ENCODE data around the gene UBAP2.

UBAP2 gene

DNA sequence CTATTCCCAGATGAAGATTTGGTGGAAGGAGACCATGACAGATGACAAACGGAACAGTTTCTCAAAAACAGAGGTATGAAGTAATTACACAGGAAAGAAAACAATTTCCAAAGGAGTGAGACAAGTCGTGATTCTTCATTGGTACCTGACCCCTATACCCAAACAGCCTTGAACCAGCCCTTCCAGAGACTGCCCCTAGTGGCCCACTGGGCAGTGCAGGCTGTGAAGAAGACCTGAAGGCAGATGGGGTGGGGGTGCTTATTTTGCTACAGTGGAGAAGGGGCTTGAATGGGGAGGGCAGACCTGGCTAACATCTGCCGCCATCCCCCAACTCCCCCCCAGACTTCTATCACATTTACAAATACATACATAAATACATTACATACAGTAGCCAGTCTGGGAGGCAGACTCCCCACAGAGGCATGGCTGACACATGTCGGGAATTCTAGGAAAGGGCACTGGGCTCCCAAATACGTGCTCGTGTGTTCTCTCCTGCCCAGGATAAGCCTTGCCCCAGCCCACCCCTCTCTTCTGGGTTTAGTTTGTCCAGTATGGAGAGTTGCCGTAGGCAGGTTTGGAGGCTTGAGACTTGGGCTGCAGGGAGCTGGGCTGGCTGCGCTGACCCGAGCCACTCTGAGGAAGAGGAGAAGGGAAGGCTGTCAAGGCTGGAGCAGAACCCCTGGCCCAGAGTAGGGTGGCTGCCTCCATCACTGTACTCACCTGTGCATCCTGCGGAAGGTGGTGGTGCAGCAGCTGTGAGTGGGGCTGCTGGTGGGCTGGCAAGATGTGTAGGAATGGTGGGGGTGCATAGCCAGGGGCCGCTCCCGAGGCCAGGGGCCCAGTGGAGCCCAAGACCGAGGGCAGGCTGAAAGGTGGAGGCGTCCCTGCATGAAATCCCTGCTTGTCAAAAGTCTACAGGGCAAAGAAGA lies 126.5 kb downstream of the UBAP2 start:
- DNase-seq (ENCODE audit: low read depth) = no peak

DNA sequence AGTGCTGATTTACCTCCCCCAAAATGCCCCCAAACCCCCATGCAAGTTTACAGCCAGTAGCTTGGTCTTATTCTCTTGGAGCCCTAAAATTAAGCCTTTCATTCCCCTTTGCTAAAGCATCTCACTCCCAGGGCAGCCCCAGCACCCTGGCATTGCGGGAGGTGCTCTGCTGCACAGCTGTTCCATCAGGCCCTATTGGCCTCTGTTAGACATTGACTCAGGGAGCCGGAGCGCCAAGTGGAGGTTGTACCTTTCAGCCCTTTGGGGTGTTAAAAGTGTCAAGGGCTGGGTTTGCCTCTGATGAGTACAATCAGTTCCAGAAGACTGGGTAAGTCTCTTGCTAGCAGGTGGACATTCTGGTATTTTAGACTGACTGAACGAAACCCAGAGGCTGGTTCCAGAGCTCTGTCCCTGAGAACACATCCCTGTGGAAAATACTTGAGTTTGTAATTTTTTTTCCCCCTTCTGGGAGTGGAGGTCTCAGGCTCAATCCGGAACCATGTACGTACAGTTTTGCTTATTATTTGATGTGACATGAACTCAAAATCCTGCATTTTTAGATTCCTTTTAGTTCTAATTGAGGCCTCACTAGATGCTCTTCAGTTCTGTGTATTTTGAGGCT lies 129.3 kb downstream of the UBAP2 start:
- no peak for DNase-seq (ENCODE audit: low read depth)

DNA sequence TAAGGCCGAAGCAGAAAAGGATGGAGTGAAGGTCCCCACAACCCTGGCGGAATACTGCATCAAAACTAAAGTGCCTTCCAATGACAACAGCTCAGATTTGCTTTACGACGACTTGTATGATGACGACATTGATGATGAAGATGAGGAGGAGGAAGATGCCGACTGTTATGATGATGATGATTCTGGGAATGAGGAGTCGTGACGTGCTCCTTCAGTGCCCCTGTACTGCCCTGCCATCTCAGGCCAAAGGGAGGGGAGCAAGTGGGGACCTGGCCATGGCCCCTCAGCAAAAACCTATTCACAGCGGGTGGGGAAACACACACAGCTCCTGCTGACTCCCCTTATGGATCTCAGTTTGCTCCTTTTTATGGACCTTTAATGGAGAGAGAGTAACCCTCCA lies 131.7 kb downstream of the UBAP2 start:
- DNase-seq (ENCODE audit: low read depth) = no peak

DNA sequence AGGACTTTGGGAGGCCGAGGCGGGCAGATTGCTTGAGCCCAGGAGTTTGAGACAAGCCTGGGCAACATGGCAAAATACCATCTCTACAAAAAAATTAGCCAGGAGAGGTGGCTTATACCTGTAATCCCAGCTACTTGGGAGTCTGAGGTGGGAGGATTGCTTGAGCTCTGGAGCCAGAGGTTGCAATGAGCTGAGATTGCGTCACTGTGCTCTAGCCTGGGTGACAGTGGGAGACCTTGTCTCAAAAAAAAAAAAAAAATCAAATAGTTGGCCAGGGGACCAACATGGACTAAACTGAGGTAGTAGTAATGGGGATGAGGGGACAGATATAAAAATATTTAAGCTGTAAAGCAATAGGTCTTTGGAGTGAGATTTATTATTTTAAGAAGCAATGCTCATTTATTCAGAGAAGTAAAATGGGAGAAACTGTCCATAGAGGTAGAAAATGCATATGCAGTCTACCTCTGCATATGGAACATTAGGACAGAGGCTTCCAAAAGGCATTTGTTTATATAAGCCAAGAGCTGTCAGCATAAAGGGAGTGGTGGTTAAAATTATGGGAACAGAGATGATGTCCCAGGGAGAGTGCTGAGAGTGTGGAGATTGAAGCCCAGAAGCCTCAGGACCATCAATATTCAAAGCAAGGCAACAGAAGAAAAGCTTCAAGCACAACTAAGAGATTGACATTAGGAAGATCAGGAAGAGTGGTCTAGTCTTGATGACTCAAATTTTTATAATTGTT lies 133.6 kb downstream of the UBAP2 start:
- DNase-seq (ENCODE audit: low read depth) = no peak

DNA sequence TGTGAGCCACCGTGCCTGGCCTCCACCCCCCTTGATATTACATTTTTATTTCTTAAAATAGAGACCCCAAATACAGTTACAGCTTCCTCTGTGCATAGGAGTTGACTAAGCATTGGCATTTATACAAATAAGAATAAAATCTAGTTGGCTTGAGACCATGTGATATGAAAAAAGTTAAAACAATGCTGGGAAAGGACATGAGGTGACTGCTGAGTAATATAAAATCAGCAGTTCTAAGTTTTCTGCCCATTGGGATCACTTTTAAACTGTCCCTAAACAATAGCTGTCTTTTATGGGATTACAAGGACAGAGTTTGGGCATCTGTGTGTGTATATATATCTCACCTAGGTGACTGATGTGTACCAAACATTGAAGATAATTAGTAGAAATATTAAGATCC lies 135.1 kb downstream of the UBAP2 start:
- DNase-seq (ENCODE audit: low read depth) = no peak

DNA sequence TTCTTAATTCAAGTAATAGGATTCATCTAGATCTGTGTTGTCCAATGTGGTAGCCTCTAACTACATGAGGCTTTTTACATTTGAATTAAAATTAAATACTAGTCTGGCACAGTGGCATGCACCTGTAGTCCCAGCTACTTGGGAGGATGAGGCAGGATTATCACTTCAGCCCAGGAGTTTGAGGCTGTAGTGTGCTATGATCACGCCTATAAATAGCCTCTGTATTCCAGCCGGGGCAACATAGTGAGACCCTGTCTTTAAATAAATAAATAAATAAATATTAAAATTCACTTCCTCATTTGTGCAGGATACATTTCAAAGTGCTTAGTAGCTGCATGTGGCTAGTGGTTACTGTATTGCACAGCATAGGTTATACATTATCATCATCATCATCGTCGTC lies 139.9 kb downstream of the UBAP2 start:
- no peak for DNase-seq (ENCODE audit: low read depth)

DNA sequence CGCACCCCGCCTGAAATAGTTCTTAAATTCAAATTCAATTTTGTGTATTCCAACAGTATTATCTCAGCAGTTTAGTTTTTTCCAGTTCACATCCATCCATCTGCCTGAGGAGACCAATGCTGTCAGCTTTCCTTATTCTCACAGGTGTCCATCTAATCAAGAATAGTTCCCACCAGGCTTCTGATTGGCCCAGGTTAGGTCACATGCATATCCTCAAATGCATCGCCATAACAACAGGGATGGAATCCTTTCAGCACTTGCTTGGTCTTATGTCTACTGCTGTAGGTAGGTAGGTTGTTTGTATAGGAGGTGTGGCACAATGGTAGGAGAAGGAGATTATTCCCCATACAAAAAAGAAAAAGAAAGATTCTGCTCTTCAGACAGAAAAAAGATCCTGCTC lies 140.6 kb downstream of the UBAP2 start:
- DNase-seq (ENCODE audit: low read depth) = no peak

DNA sequence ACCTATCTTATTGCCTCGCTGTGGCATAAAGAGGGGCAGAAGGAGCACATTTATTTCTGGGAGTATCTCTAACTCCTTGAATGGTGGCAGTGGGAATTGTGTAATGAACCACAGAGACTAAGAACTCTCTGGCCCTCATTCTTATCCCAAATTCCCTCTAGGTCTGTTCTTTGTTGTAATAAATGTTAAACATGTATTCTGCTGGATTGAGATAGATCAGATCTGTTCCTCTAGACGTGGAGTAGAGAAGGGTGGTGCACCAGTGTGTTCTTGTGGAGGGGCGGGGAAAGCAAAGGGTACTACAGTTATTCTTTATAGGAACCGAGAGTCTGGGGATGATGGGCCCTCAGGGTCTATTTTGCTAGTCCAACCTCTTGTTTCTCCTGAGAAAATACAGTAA lies 141.3 kb downstream of the UBAP2 start:
- DNase-seq (ENCODE audit: low read depth) = no peak

DNA sequence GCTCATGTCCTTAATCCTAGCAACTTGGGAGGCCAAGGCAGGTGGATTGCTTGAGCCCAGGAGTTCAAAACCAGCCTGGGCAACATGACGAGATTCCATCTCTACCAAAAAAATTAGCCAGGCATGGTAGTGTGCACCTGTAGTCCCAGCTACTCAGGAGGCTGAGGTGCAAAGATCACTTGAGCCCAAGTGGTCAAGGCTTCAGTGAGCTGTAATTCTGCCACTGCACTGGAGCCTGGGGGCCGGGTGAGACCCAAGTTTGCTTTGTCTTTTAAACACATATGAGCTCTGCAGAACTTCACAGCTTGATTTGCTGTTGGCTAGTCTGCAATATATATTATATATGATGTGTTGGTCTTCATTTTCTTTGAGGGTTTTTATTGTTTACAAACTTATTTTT lies 141.9 kb downstream of the UBAP2 start:
- DNase-seq (ENCODE audit: low read depth) = no peak

DNA sequence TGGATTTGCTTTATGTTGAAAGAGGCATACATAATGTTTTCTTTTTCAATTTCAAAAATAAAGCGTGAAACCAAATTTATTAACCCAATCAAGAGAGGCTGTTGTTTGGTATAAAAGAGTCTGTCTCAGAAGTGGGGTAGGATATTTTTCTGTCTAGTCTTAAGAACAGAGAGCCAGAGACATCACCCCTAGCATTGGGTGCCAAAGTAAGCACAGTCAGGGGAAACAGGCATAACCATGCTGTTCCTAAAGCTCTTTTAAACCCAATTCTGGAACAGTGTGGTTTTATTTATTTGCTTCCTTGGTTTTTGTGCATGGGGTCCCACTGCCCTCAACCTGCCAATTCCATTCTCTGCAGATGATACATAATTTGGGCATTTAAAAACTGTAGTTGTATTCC lies 143.6 kb downstream of the UBAP2 start:
- DNase-seq (ENCODE audit: low read depth) = no peak

DNA sequence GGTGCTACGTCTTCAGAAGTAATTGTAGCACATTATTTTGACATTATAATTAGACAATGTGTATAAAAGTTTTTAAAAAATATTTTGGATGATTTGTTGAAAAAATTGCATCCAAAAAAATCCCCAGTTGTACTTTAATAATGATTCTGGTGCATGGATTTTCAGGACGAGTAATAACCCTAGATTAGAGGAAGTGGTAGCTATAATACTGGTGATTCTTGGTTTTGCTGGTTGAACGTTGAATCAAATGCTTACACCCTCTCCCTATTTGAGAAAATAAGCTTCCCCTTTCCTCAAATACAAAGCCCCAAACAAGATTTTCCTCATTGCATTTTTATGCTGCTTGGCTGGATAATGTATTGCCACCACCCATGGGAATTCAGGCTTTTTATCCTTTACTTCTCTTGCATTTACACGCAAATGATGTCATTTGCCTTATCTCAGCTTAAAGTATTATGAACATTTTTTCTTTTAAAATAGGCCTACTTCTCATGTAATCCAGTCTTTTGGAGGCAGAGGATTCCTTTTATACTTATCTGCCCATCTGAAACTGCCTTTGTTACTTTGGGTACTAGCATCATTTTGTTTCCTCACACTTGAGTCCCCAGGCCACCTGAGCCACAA lies 145.4 kb downstream of the UBAP2 start:
- DNase-seq (ENCODE audit: low read depth) = no peak

DNA sequence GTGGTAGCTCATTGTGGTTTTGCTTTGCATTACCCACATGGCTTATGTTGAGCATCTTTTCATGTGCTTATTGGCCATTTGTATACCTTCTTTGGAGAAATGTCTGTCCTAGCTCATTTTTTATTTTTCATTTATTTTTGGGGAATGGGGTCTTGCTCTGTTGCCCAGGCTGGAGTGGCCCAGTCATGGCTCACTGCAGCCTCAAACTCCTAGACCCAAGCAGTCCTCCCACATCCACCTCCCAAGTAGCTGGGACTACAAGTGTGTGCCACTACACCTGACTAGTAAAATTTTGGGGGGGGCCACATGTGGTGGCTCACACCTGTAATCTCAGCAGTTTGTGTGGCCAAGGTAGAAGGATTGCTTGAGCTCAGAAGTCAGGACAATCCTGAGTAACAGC lies 154.4 kb downstream of the UBAP2 start:
- no peak for DNase-seq (ENCODE audit: low read depth)

DNA sequence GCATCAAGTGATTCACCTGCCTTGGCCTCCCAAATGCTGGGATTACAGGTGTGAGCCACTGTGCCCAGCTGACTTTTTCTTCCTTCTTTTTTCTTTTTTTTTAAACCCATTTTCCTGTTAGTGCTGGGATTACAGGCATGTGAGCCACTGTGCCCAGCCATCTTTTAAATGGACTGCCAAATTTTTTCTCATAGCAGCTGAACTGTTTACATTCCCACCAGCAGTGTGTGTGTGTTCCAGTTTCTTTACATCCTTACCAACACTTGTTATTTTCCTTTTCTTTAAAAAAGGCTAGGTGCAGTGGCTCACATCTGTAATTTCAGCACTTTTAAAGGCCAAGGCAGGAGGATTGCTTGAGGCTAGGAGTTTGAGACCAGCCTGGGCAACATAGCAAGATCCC lies 154.8 kb downstream of the UBAP2 start:
- DNase-seq (ENCODE audit: low read depth) = no peak

DNA sequence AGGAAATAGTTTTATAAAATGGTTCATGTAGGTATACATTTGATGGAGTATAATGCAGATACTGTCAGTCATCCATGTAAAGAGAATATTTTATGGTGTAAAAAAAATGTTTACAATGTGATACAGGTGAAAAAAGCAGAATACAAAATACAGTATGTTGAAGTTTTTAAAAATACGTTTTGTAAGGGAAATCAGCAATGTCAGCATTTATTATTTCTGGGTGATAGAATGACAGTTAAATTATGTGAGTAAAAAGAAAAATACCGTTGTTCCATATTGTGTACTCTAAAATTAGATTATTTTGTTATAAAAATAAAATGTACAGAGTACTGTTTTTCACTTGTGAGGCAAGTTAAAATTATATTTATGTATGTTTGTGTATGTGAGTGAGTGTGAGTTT lies 162.7 kb downstream of the UBAP2 start:
- no peak for DNase-seq (ENCODE audit: low read depth)

DNA sequence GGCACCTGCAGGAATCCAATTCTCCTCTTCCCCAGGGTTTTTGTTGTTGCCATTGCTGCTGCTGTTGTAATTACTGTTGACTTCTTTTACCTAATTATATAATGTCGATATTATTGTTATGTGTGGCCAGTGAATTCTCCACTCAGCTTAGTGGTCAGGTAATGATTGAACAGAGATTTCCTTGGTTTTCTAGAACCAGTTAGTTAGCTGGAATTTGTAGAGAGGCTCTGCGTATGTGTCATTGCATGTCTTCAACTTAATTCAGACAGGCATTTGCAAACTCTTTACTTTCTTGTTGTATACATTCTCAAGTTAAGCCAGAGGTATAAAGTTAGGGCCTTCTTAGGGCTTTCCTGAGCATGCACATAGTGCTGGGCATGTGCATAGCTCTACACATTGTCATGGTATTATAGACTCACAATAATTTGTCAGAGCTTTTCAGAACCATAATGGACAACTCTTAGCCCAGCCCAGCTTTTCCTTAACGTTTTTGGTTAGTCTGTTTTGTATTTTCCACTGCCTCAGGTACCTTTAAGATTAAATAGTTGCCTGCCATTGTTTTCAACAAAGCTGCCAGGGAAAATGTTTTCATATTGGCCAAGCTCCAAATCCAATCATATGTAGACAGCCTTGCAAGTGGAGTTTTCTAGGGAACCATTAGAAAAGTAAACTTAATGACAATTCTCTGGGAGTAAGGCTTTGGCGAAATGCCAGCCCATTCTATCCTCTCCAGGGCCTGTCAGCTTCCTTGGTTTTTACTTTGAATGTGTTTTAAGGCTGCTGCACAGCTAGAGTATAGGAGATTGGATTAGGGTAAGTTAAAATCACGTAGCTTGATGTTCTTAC lies 163.6 kb downstream of the UBAP2 start:
- peak; percentile 9 for DNase-seq (ENCODE audit: low read depth)

DNA sequence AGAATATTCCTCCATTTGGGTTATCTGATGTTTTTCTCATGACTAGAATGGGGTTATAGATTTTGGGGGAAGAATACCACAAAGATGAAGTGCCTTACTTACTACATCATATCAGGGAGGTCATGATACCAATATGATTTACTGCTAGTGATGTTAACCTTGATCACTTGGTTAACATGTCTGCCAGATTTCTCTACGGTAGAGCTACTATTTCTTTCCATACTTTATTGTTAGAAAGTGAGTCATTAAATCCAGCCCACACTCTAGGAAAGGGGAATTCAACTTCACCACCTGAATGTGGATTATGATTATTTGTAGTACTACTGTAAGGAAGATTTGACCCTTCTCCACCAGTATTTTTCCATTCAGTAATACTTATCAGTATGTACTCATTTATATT lies 167.1 kb downstream of the UBAP2 start:
- DNase-seq (ENCODE audit: low read depth) = no peak

DNA sequence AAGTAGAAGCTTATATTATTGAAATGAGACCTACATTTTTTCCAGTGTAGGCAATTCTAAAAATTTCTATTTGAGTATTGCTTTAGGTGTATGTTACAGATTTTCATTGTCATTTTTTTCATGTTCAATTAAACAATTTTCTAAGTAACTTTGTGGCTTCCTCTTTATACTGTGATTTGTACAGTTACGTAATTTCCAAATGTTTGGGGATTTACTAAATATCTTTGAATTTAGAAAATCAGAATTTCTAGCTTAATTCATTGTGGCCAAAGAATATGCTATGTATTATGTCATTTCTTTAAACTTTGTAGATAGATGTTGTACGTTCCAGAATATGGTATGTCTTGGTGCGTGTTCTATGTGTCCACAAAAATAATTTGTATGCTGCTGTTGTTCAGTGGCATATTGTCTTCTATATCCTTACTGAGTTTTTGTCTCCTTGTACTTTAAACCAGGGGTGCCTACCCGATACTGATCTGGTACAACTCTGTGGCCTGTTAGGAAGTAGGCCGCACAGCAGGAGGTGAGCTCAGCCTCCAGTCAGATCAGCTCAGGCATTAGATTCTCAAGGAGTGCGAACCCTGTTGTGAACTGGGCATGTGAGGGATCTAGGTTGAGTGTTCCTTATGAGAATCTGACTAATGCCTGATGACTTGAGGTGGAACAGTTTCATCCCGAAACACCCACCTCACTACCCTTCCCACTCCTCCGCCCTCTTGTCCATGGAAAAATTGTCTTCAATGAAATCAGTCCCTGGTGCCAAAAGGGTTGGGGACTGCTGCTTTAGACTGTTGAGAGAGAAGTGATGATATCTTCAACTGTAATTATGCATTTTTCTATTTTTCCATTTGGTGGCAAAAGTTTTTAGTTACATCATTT lies 168.2 kb downstream of the UBAP2 start:
- no peak for DNase-seq (ENCODE audit: low read depth)

DNA sequence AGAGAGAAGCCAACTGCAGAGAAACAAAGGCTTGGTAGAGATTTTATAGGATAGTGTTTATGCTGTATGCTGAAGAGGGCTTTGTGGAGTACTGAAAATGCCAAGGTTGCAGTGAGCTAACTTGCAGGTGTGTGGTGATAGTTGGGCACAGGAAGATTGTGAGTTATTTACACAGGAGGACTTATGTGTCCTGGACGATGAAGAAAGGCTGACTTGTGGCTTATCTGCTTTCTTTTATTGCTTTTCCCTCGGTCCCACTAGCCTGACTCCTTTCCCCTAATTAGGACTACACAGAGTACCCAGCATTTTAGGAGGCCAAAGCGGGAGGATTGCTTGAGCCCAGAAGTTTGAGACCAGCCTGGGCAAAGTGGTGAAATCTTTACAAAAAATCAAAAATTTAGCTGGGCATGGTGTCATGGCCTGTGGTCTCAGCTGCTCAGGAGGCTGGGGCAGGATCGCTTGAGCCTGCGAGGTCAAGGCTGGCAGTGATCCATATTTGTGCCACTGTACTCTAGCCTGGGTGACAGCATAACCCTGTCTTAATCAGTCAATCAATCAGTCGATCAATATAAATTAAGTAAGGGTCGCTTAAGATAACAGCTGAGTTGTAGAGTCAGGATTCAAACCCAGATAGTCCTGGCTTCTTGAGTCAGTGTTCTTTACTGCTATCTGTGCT lies 169.9 kb downstream of the UBAP2 start:
- no peak for DNase-seq (ENCODE audit: low read depth)

DNA sequence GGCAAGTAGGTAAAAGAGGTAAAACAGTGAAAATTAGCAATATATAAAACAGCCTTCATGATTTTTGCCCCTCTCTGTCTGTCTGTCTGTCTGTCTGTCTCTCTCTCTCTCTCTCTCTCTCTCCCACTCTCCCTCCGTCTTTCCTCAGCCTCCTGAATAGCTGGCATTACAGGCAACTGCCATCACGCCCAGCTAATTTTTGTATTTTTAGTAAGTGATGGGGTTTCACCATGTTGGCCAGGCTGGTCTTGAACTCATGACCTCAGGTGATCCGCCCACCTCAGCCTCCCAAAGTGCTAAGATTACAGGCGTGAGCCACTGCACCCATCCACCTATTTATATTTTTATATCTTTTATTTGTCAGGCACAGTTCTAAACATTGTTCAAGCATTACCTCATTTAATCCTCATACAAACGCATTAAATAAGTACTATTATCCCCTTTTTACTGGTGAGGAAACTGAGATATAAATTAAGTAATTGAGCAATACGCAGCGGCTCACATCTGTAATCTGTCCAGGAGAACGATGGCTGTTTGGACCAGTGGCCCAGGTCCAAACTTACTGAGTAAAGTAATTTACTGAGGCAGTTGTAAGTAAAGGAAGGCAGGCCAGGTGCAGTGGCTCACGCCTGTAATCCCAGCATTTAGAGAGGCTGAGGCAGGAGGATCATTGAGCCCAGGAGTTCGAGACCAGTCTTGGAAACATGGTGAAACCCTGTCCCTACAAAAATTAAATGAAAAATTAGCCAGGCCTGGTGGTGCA lies 170.8 kb downstream of the UBAP2 start:
- DNase-seq (ENCODE audit: low read depth) = no peak
